ENCODE results near the gene AGMO. TPM values are rescaled to one million over a fixed set of nuclear protein-coding genes. Genes with fewer than 3 reads are reported as not detected.

The AGMO gene
- total and polyA plus RNA-seq, 2 donors (not counting 1 experiment from before 2014, with no cell fraction given), result not detected

DNA sequence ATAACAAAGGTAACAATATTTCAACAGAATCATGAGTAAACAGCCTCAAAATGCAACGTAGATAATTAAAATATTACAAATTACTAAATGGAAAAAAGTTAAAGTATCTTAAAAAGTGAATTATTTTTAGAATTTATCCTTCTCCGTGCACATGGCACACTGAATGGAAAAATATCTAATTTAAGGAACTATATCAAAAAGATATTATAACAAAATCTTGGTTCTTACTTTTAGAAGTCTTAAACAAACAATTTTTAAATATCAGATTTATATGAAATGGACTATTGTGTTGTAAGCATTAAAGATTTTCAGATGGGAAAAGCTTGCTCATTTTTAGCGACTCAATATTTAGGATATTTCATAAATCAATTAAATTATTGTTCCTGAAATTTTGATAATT lies 72.0 kb downstream of the AGMO start:
- Histone ChIP-seq H3K4me3 (ENCODE audit: control extremely low read depth in 1 of 5, extremely low read depth in 1 of 5, insufficient read depth in 1 of 5, low read depth in 2 of 5, low read length in 4 of 5) (no peak overlapping the region), H3K4me2 (replicated peaks; ENCODE audit: low read depth, low read length, poor library complexity, severe bottlenecking) (no peak overlapping the region), H4K20me1 (ENCODE audit: control insufficient read depth, insufficient read depth, low read length, poor library complexity, severe bottlenecking) (no peaks in the 10 kb centered on the region), H3K36me3 (replicated peaks in 1 of 2; ENCODE audit: control extremely low read depth in 1 of 2, control insufficient read depth in 1 of 2, extremely low read depth in 1 of 2, insufficient read depth in 2 of 2, low read length in 1 of 2) (no peaks in the 10 kb centered on the region), H3K9ac (ENCODE audit: low read length) (no peak overlapping the region), H3K27me3 (replicated peaks in 1 of 4; ENCODE audit: control extremely low read depth in 1 of 4, control insufficient read depth in 3 of 4, insufficient read depth in 4 of 4, low read length in 3 of 4) (no peaks in the 10 kb centered on the region), H3K79me2 (ENCODE audit: control insufficient read depth, insufficient read depth, low read length) (no peaks in the 10 kb centered on the region), H2AFZ (ENCODE audit: insufficient read depth, low read depth, low read length, poor library complexity, severe bottlenecking) (no peak overlapping the region), H3K9me3 (ENCODE audit: control extremely low read depth in 1 of 3, control insufficient read depth in 2 of 3, insufficient read depth in 1 of 3, low read length in 2 of 3) (no peaks in the 10 kb centered on the region), H3K27ac (ENCODE audit: low read length in 2 of 2) (no peak overlapping the region), H3K4me1 (ENCODE audit: control insufficient read depth in 2 of 2, insufficient read depth in 2 of 2, low read length in 2 of 2) (no peaks in the 10 kb centered on the region)
- no CpG with 5 or more reads among the region's 3 CpGs for WGBS (ENCODE audit: insufficient coverage)
- TF ChIP-seq, protein P1, sequence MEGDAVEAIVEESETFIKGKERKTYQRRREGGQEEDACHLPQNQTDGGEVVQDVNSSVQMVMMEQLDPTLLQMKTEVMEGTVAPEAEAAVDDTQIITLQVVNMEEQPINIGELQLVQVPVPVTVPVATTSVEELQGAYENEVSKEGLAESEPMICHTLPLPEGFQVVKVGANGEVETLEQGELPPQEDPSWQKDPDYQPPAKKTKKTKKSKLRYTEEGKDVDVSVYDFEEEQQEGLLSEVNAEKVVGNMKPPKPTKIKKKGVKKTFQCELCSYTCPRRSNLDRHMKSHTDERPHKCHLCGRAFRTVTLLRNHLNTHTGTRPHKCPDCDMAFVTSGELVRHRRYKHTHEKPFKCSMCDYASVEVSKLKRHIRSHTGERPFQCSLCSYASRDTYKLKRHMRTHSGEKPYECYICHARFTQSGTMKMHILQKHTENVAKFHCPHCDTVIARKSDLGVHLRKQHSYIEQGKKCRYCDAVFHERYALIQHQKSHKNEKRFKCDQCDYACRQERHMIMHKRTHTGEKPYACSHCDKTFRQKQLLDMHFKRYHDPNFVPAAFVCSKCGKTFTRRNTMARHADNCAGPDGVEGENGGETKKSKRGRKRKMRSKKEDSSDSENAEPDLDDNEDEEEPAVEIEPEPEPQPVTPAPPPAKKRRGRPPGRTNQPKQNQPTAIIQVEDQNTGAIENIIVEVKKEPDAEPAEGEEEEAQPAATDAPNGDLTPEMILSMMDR (IDR thresholded peaks at IDR 0.05), result no peak
- TF ChIP-seq EZH2 (IDR thresholded peaks at IDR 0.05; ENCODE audit: borderline replicate concordance, insufficient read depth, low read depth, low read length, poor library complexity, severe bottlenecking), result no peak
- Mint-ChIP-seq H3K4me1 (no peaks in the 10 kb centered on the region), H3K9me3 (ENCODE audit: insufficient read depth) (no peaks in the 10 kb centered on the region), H3K27ac (no peak overlapping the region), H3K4me3 (no peak overlapping the region), H3K27me3 (no peaks in the 10 kb centered on the region)
- intact Hi-C loops (cut with micrococcal nuclease), result no loop called here
- ChIA-PET POLR2A (no interaction called here), CTCF (no interaction called here)
- ATAC-seq (ENCODE audit: low read depth), result no peak
- no peak for DNase-seq

DNA sequence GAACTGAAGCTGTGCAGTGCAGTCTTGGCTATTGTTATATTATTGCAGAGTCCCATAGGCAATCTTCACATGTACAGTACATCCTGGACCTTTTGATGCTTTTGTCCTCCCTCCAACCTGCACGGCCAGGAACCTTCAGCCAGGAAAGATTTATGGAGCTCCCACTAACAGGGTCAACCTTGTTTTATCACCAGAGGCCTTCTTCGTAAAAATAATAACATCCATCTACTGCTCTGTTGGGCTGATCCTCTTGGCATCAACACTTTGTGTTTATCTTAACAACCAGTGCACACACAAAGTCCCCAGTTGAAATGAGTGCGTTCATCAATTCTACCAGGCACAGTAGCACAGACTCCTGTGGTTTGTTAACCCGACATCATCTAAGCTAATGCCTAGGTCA lies 72.4 kb downstream of the AGMO start:
- 72% methylated on average over 2 of the region's 4 CpGs for WGBS (ENCODE audit: insufficient coverage)
- POLR2A ChIA-PET, result no interaction called here
- H3K79me2 ChIP-seq (ENCODE audit: control insufficient read depth, insufficient read depth, low read length), result no peaks in the 10 kb centered on the region
- no peaks in the 10 kb centered on the region for H3K36me3 ChIP-seq (replicated peaks in 1 of 2; ENCODE audit: control extremely low read depth in 1 of 2, control insufficient read depth in 1 of 2, extremely low read depth in 1 of 2, insufficient read depth in 2 of 2, low read length in 1 of 2)
- Mint-ChIP-seq H3K9me3 (ENCODE audit: insufficient read depth) (no peaks in the 10 kb centered on the region), H3K27ac (no peak overlapping the region), H3K27me3 (no peaks in the 10 kb centered on the region), H3K4me3 (no peak overlapping the region), H3K4me1 (no peaks in the 10 kb centered on the region)
- no peak overlapping the region for H3K9ac ChIP-seq (ENCODE audit: low read length)
- no peak for DNase-seq
- no peak overlapping the region for H3K27ac ChIP-seq (ENCODE audit: low read length in 2 of 2)
- CTCF ChIA-PET, result no interaction called here
- no peaks in the 10 kb centered on the region for H3K27me3 ChIP-seq (replicated peaks in 1 of 4; ENCODE audit: control extremely low read depth in 1 of 4, control insufficient read depth in 3 of 4, insufficient read depth in 4 of 4, low read length in 3 of 4)
- no peaks in the 10 kb centered on the region for H3K9me3 ChIP-seq (ENCODE audit: control extremely low read depth in 1 of 3, control insufficient read depth in 2 of 3, insufficient read depth in 1 of 3, low read length in 2 of 3)
- no peaks in the 10 kb centered on the region for H3K4me1 ChIP-seq (ENCODE audit: control insufficient read depth in 2 of 2, insufficient read depth in 2 of 2, low read length in 2 of 2)
- ATAC-seq (ENCODE audit: low read depth), result no peak
- no peak overlapping the region for H2AFZ ChIP-seq (ENCODE audit: insufficient read depth, low read depth, low read length, poor library complexity, severe bottlenecking)
- H3K4me2 ChIP-seq (replicated peaks; ENCODE audit: low read depth, low read length, poor library complexity, severe bottlenecking), result no peak overlapping the region
- intact Hi-C loops (cut with micrococcal nuclease), result no loop called here
- no peak overlapping the region for H3K4me3 ChIP-seq (ENCODE audit: control extremely low read depth in 1 of 5, extremely low read depth in 1 of 5, insufficient read depth in 1 of 5, low read depth in 2 of 5, low read length in 4 of 5)
- TF ChIP-seq, protein P1 (IDR thresholded peaks at IDR 0.05), result no peak
- TF ChIP-seq EZH2 (IDR thresholded peaks at IDR 0.05; ENCODE audit: borderline replicate concordance, insufficient read depth, low read depth, low read length, poor library complexity, severe bottlenecking), result no peak
- H4K20me1 ChIP-seq (ENCODE audit: control insufficient read depth, insufficient read depth, low read length, poor library complexity, severe bottlenecking), result no peaks in the 10 kb centered on the region

Data from B cell (primary cell).